Suprapubic skin (tissue), 4 donors: ENCODE measurements around the gene VSTM2B. TPM values are rescaled to one million over a fixed set of nuclear protein-coding genes. Genes with fewer than 3 reads are reported as not detected.

ENCODE experiments used
- DNase-seq, 2 donors: peaks; one replicate each; pipeline ENCODE4 v3.0.0-alpha.2; 2019; ENCODE audit warnings: low spot score in 2 of 2
- H3K27ac ChIP-seq: fragments of 200-600 bp; sonication (generic); one replicate; pipeline ENCODE4 v1.5.1; 2019
- H3K27me3 ChIP-seq: fragments of 200-600 bp; sonication (generic); one replicate; pipeline ENCODE4 v1.5.1; 2019
- H3K36me3 ChIP-seq: fragments of 200-600 bp; sonication (generic); one replicate; pipeline ENCODE4 v1.5.1; 2019
- H3K4me1 ChIP-seq: fragments of 200-600 bp; sonication (generic); one replicate; pipeline ENCODE4 v1.5.1; 2019
- H3K4me3 ChIP-seq: fragments of 200-600 bp; sonication (generic); one replicate; pipeline ENCODE4 v1.5.1; 2019; ENCODE audit warnings: mild to moderate bottlenecking
- H3K9me3 ChIP-seq: fragments of 200-600 bp; sonication (generic); one replicate; pipeline ENCODE4 v1.5.1; 2019
- CTCF ChIP-seq, 2 donors: fragments of 200-600 bp in 1 of 2; fragments of 450-650 bp in 1 of 2; sonication (generic) in 1 of 2; IDR thresholded peaks; one replicate each; pipeline ENCODE4 v1.5.1; 2016 to 2019; ENCODE audit warnings: antibody characterized with exemption in 2 of 2, mild to moderate bottlenecking in 1 of 2, moderate library complexity in 1 of 2
- EP300 ChIP-seq: sonication (generic); formaldehyde crosslinking; IDR thresholded peaks from one replicate; pipeline ENCODE4 v1.6.1; 2017; ENCODE audit warnings: antibody characterized with exemption
- POLR2A ChIP-seq, 2 donors: fragments of 450-650 bp; IDR thresholded peaks; one replicate each; pipeline ENCODE4 v1.6.1; 2017; ENCODE audit warnings: antibody characterized with exemption in 2 of 2, mild to moderate bottlenecking in 2 of 2, moderate library complexity in 2 of 2
- POLR2AphosphoS5 ChIP-seq, 3 donors: sonication (generic); formaldehyde crosslinking; IDR thresholded peaks; one replicate each; pipeline ENCODE4 v1.6.1; 2017; ENCODE audit warnings: antibody characterized with exemption in 3 of 3
- WGBS: methylation state at CpG from one replicate; pipeline ENCODE4 v1.1.5; 2018; 5-methylcytosine and 5-hydroxymethylcytosine counted together
- total RNA-seq, 4 donors: library from RNA; depleted of rRNA; stranded (reverse); fragments of >200 nt; gene quantifications; one replicate each; pipeline ENCODE4 v1.1.0, GENCODE V29; 2016

The VSTM2B gene
- total RNA-seq, 4 donors from 2014 or later = not detected

DNA sequence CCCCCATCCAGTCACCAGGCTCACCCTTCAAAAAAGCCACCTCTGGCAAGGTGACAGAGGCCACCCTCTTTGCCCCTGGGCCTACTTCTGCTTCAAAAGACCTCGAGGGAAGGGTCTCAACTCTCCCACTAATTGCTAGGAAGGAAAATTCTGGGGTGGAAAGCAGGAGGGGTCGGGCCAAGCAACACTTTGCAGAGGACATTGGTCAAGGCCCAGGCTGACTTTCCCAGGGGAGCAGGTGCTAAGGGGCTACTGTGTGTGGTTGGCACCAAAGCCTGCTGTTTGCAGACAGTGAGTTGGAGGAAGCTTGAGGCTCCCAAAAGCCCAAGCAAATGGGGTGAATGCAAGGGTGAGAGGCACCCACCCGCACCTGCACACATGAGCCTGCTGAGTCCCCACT is 28.6 kb upstream of the VSTM2B start:
- Histone ChIP-seq H3K36me3 (no peaks in the 10 kb centered on the region), H3K4me3 (no peak overlapping the region), H3K27me3 (no peaks in the 10 kb centered on the region), H3K27ac (no peak overlapping the region), H3K4me1 (peaks cover 5% of the 10 kb centered on the region), H3K9me3 (no peaks in the 10 kb centered on the region)
- TF ChIP-seq CTCF (IDR thresholded peaks at IDR 0.05) (no peak), POLR2AphosphoS5 (IDR thresholded peaks at IDR 0.05) (no peak), EP300 (no peak), POLR2A (IDR thresholded peaks at IDR 0.05) (no peak)
- peak in 1 of 2 donors; percentile 21 for DNase-seq
- 42% methylated on average over 3 of the region's 3 CpGs for WGBS

GRCh38 chr19:29497686-29498436 is 27.9 kb upstream of the VSTM2B start:
- Histone ChIP-seq H3K27me3 (no peaks in the 10 kb centered on the region), H3K36me3 (no peaks in the 10 kb centered on the region), H3K9me3 (no peaks in the 10 kb centered on the region), H3K27ac (no peak overlapping the region), H3K4me3 (no peak overlapping the region), H3K4me1 (peaks cover under 1% of the 10 kb centered on the region)
- peak in 1 of 2 donors; percentile 39 for DNase-seq
- WGBS = 70% methylated on average over 11 of the region's 12 CpGs
- TF ChIP-seq POLR2AphosphoS5 (IDR thresholded peaks at IDR 0.05) (no peak), POLR2A (IDR thresholded peaks at IDR 0.05) (no peak), EP300 (no peak), CTCF (IDR thresholded peaks at IDR 0.05) (no peak)

DNA sequence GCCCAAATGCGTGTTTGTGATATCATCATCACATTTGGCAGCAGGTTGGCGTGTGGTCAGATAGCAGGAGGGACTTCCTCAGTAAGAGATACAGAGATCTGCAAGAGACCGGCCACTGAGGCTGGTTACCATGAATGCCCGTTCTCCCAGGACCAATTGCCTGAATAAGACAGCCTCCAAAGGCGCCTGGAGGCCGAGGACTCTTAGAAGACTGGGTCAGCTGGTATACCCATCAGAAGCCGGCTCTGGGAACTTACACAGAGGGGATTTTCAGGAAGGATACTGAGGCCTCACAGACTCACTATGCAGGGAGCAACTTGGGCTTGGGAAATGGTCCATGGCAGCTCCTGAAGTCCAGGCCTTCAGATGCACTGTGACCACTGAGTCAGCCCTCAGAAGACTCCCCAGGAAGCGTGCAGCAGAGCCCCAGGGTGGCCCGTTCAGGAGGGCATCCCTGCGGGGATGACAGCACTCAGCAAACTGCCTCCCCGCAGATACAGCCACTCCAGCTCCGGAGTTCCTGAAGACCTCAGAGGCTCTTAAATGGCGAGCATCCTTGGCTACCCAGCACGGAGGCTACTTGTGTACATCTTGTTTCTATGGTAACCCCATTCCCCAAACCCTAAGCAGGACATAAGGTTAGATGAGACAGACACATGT is 26.4 kb upstream of the VSTM2B start:
- peaks cover 8% of the 10 kb centered on the region for H3K4me1 ChIP-seq
- TF ChIP-seq CTCF (IDR thresholded peaks at IDR 0.05) (no peak), POLR2AphosphoS5 (IDR thresholded peaks at IDR 0.05) (no peak), POLR2A (IDR thresholded peaks at IDR 0.05) (no peak), EP300 (no peak)

GRCh38 chr19:29499921-29500590 is 25.7 kb upstream of the VSTM2B start:
- TF ChIP-seq CTCF (IDR thresholded peaks at IDR 0.05) (no peak), POLR2AphosphoS5 (IDR thresholded peaks at IDR 0.05) (no peak), EP300 (no peak), POLR2A (IDR thresholded peaks at IDR 0.05) (no peak)
- Histone ChIP-seq H3K4me1 (peaks cover 8% of the 10 kb centered on the region), H3K27me3 (no peaks in the 10 kb centered on the region), H3K9me3 (no peaks in the 10 kb centered on the region), H3K4me3 (no peak overlapping the region), H3K27ac (no peak overlapping the region), H3K36me3 (no peaks in the 10 kb centered on the region)
- 83% methylated on average over 8 of the region's 18 CpGs for WGBS
- DNase-seq = no peak

More for the DNA sequence above, 26.4 kb upstream of the VSTM2B start:
- DNase-seq = no peak
- Histone ChIP-seq H3K27me3 (no peaks in the 10 kb centered on the region), H3K27ac (no peak overlapping the region), H3K9me3 (no peaks in the 10 kb centered on the region), H3K4me3 (no peak overlapping the region), H3K36me3 (no peaks in the 10 kb centered on the region)
- WGBS = 81% methylated on average over 12 of the region's 14 CpGs
